IPS-20b (cell line): ENCODE measurements around the gene ACKR3.

Source experiments
- H3K27ac ChIP-seq: one replicate; pipeline ENCODE4 v1.5.1; 2013; ENCODE audit warnings: low read length
- H3K27me3 ChIP-seq: 2 replicates; pipeline ENCODE4 v1.6.1; 2013; ENCODE audit warnings: mild to moderate bottlenecking, low read length, inconsistent platforms; ENCODE audit not compliant: insufficient read depth
- H3K36me3 ChIP-seq: 2 replicates; pipeline ENCODE4 v1.6.1; 2013; ENCODE audit warnings: low read depth, mild to moderate bottlenecking, inconsistent platforms, low read length, moderate library complexity; ENCODE audit not compliant: insufficient read depth
- H3K4me1 ChIP-seq: 2 replicates; pipeline ENCODE4 v1.6.1; 2013; ENCODE audit warnings: mild to moderate bottlenecking, control low read depth, inconsistent platforms, low read length, moderate library complexity; ENCODE audit not compliant: insufficient read depth
- H3K4me3 ChIP-seq: 2 replicates; pipeline ENCODE4 v1.5.1; 2013; ENCODE audit warnings: mild to moderate bottlenecking, low read length, inconsistent platforms
- H3K9ac ChIP-seq: 2 replicates; pipeline ENCODE4 v1.6.1; 2013; ENCODE audit warnings: low read depth, mild to moderate bottlenecking, inconsistent platforms, low read length, moderate library complexity
- H3K9me3 ChIP-seq: 2 replicates; pipeline ENCODE4 v1.6.1; 2013; ENCODE audit warnings: mild to moderate bottlenecking, low read depth, low read length, inconsistent platforms; ENCODE audit not compliant: insufficient read depth

Gene ACKR3

DNA sequence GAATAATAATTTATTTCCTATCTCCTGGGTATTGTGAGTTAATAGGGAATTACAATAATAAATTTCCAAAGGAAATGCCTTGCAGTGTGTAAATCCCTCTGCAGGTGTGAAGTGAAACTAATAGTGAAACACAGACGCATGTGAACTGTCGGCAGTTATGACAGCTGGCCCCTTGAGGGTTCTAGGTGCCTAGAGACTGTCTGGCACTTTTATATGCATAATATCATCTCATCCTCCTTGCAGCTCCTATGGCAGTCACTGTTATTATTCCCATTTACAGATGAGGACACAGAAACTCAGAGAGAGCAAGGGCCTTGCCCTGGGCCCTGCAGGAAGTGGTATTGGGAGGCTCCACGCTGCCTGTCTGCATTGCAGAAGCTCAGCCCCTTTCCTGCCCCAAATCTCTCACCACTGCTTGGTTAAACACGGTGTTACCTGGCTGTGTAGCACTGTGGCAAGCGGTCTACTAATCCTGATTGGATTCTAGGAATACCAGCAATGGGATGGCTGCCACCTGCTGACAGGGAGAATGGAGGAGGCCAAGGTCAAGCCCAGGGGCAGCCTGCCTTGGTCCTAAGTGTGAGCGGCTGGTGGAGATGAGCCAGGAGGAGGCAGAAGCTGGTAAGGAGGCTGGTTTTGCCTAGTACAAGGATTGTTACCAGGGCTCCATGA, 32.8 kb upstream of the ACKR3 start:
- Histone ChIP-seq H3K9me3 (no peaks in the 10 kb centered on the region), H3K4me3 (no peak overlapping the region), H3K4me1 (no peaks in the 10 kb centered on the region), H3K36me3 (no peaks in the 10 kb centered on the region), H3K9ac (no peak overlapping the region), H3K27ac (no peak overlapping the region), H3K27me3 (no peaks in the 10 kb centered on the region)

DNA sequence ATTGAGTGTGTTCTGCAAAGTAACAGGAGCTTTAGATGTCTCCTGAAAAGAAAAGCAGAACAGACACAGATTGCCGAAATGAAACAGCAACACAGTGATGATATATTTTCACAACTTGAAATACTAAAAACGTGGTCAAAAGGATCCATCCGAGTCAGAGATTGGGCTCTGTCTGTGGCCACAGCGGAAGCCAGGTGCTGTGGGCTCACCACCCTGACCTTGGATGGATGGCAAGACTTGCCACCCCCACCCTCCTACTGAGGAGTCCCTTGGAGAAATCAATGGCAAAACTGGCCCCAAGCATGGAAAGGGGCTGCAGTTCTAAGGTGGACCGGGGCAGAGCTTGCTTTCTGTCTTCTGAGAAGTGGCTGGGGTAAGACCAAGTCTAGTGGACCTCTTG, 31.4 kb upstream of the ACKR3 start:
- H3K4me3 ChIP-seq, result no peak overlapping the region
- H3K36me3 ChIP-seq, result no peaks in the 10 kb centered on the region
- no peaks in the 10 kb centered on the region for H3K27me3 ChIP-seq
- H3K9me3 ChIP-seq, result no peaks in the 10 kb centered on the region
- no peaks in the 10 kb centered on the region for H3K4me1 ChIP-seq
- H3K9ac ChIP-seq, result no peak overlapping the region
- H3K27ac ChIP-seq, result no peak overlapping the region

DNA sequence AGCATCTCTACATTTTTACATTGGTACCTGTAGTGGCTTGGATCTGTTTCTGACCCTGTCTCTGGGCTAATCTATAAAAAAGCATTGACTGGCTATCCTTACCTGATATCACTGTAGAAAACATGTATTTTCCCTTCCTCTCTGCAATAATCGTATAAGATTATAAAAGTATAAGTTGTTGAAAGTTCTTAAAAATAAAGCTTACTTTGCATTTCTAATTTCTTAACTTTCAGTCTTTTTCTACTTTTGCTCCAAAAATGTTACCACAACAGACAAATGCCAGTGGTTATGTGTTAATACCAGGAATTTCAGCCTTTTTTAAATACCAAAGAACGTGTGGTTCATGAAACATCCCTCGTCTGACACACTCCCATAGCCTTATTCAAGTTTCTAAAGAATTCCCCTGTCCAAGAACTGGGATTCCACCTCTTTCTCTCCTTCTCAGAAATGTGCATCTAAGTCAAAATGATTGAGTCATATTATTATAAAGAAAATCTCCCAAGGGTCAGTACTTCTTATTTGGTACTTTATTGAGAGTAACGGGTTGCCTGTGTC, 28.5 kb upstream of the ACKR3 start:
- no peaks in the 10 kb centered on the region for H3K27me3 ChIP-seq
- H3K27ac ChIP-seq, result no peak overlapping the region
- no peaks in the 10 kb centered on the region for H3K4me1 ChIP-seq
- H3K9ac ChIP-seq, result no peak overlapping the region
- H3K36me3 ChIP-seq, result no peaks in the 10 kb centered on the region
- no peaks in the 10 kb centered on the region for H3K9me3 ChIP-seq
- no peak overlapping the region for H3K4me3 ChIP-seq

DNA sequence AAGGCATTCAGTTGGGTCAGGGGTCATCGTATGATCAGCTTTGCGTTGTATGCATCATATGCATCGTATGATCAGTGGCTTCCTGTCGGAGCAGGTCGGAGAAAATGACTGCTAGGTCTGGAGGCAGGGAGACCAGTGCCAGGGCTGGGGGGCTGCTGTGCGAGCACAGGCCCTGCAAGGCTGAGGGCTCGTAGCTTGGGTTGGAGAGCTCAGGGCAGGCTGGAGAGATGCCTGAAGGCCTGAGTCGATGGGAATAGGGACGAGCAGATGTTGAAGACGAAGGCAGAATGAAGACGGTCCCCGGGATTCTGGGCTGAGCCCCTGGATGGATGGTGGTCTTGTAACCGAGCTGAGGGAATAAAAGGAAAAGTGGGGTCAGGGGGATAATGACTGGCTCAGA, 25.3 kb upstream of the ACKR3 start:
- Histone ChIP-seq H3K27me3 (no peaks in the 10 kb centered on the region), H3K9me3 (no peaks in the 10 kb centered on the region), H3K9ac (no peak overlapping the region), H3K27ac (no peak overlapping the region), H3K4me3 (no peak overlapping the region), H3K36me3 (no peaks in the 10 kb centered on the region), H3K4me1 (no peaks in the 10 kb centered on the region)

DNA sequence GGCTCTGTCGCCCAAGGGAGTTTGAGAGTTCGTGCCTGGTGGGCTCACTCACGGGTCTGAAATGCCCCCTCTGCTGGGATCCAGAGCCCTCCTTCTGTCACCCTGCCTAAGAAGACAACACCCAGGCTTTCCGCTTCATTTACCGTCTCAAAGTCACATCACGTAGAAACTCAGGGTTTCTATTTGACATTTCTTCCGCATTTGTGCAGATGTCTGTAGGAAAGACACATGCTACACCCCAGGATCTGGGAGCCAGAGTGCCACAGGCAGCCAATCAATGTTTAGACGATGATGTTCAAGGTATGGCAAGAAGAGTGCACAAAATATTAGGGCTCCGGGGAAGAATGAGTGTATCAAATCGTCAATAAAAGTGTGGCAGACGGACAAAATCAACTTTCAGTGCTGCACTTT, 24.4 kb upstream of the ACKR3 start:
- H3K4me1 ChIP-seq, result no peaks in the 10 kb centered on the region
- H3K36me3 ChIP-seq, result no peaks in the 10 kb centered on the region
- H3K27me3 ChIP-seq, result no peaks in the 10 kb centered on the region
- no peak overlapping the region for H3K9ac ChIP-seq
- H3K9me3 ChIP-seq, result no peaks in the 10 kb centered on the region
- H3K27ac ChIP-seq, result no peak overlapping the region
- no peak overlapping the region for H3K4me3 ChIP-seq

DNA sequence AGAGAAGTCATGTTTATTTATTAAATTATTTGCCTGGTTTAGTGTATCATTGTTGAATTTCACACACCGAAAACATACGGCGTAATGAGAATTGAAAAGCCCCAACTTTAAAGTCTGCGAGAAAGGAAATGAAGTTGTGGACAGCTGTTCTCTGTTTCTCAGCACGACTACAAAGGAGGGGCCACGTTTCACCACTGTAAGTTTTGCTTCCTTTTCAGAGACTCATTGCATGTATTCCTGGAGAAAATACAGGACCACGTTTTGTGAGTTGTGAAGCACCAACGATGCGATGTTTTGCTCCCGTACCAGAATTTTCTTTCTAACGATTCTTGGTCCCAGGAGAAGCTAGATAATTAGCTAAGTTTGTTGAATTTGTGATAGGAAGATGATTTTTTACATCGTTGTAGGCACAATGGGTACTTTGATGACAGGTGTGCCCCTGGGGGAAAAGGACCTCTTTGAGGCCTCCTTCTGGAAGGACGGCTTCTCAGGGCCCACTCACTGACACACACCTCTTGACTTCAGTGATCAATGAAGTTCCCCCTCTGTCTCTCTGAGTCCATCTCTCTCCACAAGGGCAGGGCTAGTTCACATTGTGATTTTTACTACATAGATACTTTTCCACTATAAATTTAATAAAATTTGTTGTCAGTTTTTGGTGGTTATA, 23.7 kb upstream of the ACKR3 start:
- no peak overlapping the region for H3K9ac ChIP-seq

DNA sequence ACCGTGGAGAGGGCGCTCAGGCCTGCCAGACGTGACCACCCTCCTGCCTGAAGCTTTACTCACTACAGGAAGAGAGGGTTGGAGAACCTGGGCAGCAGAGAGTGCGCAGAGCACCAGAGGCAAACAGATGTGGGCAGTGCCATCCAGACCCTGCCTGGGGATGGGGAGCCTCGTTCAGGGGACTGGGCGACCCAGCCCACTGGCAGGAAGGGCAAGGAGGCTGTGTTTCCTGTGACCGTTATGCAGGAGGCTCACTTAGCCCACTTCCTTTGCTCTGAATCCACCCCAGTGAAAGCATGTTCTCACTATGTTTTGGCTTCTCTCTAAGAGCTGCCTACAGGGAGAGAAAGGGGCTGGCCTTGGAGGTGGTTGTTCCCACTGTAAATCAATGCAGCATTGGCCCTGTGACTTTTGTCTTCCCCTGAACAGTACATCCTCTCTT, 23.0 kb upstream of the ACKR3 start:
- no peak overlapping the region for H3K4me3 ChIP-seq
- no peaks in the 10 kb centered on the region for H3K36me3 ChIP-seq
- H3K27me3 ChIP-seq, result no peaks in the 10 kb centered on the region
- no peaks in the 10 kb centered on the region for H3K9me3 ChIP-seq
- H3K4me1 ChIP-seq, result peaks cover 5% of the 10 kb centered on the region; the same call in 1 of the 2 replicates
- no peak overlapping the region for H3K9ac ChIP-seq
- H3K27ac ChIP-seq, result no peak overlapping the region

More for the DNA sequence above, 23.7 kb upstream of the ACKR3 start:
- H3K36me3 ChIP-seq, result no peaks in the 10 kb centered on the region
- H3K9me3 ChIP-seq, result no peaks in the 10 kb centered on the region
- H3K27me3 ChIP-seq, result no peaks in the 10 kb centered on the region
- no peak overlapping the region for H3K4me3 ChIP-seq
- H3K4me1 ChIP-seq, result no peaks in the 10 kb centered on the region
- H3K27ac ChIP-seq, result no peak overlapping the region

DNA sequence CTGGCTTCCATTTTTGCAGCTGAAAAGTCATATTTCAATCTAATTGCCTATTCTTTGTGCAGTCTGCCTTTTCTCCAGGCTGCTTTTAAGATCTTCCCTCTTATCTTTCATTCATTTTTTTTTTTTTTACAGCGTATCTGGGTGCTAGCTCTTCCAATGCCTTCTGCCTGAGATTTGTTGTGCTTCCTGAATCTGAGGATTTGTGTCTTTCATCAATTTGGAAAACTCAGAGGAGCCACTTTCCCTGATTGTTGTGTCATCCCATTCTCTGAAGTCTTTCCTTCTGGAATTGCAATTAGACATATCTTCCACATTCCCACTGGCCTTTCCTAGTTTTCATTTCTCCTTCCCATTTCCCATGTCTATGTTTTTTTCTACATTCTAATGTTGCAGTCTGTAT, 21.9 kb upstream of the ACKR3 start:
- Histone ChIP-seq H3K4me3 (no peak overlapping the region), H3K27me3 (no peaks in the 10 kb centered on the region), H3K9me3 (no peaks in the 10 kb centered on the region), H3K4me1 (peaks cover 16% of the 10 kb centered on the region; the same call in 1 of the 2 replicates), H3K27ac (no peak overlapping the region), H3K9ac (no peak overlapping the region), H3K36me3 (no peaks in the 10 kb centered on the region)

DNA sequence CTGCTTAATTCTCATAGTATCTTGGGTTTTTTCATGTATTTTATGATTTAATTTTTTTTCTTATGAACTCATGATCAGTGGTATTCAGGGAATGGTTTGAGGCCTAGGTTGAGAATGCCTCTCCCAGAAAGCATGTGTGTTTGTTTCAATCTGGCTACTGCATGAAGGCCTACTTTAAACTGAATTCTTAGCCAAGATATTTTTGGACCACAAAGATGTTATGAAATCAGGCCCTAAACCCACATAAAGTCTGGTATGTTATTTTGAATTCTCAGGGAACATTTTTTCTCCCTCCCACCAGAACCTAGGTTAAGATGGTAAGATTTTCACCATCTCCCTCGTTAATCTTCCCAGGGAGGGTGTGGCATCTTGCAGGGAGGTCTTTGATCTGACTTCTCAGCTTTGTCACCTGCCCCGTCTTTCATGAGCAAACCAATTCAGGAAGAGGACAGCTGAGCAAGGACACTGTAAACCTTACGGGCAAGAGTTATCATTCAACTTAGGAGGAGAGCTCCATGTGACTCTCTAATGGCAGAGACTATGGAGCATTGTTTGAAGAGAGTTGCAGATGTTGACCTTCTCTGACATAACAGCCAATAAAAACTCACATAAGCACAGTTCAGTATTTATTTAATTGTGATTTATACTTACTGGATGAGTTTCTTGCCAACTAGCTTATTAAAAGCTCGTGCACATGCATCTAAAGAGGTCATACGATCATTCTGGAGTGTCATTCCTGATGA, 21.3 kb upstream of the ACKR3 start:
- no peaks in the 10 kb centered on the region for H3K36me3 ChIP-seq

DNA sequence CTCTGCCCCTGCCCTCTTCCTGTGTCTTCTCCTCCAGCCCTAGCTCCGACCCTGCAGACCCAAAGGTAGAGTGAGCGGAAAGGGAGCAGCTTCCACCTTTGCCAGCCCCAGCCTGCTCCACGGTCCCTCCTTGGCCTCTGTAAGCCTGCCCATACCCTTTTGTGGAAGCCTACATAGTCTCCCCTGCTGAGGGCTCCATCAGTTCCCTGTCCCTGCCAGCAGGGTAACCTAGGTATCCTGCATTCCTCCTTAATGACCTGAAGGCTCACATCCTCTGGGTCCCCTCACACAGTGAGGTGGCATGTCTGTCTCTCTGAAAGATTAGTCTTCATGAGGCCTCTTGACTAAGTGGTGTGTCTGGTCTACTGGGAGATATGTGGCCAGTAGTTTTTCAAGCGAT, 20.5 kb upstream of the ACKR3 start:
- Histone ChIP-seq H3K9me3 (no peaks in the 10 kb centered on the region), H3K36me3 (no peaks in the 10 kb centered on the region), H3K4me1 (peaks cover 17% of the 10 kb centered on the region; the same call in 1 of the 2 replicates), H3K4me3 (no peak overlapping the region), H3K27ac (no peak overlapping the region), H3K9ac (no peak overlapping the region), H3K27me3 (no peaks in the 10 kb centered on the region)

More for the DNA sequence above, 21.3 kb upstream of the ACKR3 start:
- H3K9me3 ChIP-seq, result no peaks in the 10 kb centered on the region
- H3K4me3 ChIP-seq, result no peak overlapping the region
- H3K9ac ChIP-seq, result no peak overlapping the region
- H3K27ac ChIP-seq, result no peak overlapping the region
- no peaks in the 10 kb centered on the region for H3K27me3 ChIP-seq
- H3K4me1 ChIP-seq, result peaks cover 17% of the 10 kb centered on the region; the same call in 1 of the 2 replicates

DNA sequence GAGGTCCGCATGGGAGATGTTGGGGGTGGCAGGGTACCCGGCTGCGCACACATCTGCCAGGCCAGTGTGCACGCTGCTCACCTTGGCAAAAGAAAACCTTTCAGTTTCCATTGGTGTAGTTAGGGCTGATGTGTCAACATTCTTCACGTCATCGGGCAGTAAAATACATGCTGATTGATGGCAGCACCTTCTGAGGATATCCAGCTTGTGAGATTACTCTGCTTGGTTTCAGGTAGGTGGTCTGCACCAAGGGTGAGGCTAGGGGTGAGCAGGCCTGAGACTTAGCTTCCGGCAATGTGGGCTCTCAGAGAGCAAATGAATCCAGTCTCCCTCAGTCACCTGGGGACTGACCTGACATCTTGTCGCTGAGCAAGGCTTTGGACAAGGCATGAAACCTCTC, 19.3 kb upstream of the ACKR3 start:
- peaks cover 17% of the 10 kb centered on the region; the same call in 1 of the 2 replicates for H3K4me1 ChIP-seq
- no peaks in the 10 kb centered on the region for H3K27me3 ChIP-seq
- H3K9ac ChIP-seq, result no peak overlapping the region
- H3K36me3 ChIP-seq, result no peaks in the 10 kb centered on the region
- no peaks in the 10 kb centered on the region for H3K9me3 ChIP-seq
- H3K27ac ChIP-seq, result no peak overlapping the region
- H3K4me3 ChIP-seq, result no peak overlapping the region
